ENCODE measurements around the gene ELK3.

ELK3 gene

DNA sequence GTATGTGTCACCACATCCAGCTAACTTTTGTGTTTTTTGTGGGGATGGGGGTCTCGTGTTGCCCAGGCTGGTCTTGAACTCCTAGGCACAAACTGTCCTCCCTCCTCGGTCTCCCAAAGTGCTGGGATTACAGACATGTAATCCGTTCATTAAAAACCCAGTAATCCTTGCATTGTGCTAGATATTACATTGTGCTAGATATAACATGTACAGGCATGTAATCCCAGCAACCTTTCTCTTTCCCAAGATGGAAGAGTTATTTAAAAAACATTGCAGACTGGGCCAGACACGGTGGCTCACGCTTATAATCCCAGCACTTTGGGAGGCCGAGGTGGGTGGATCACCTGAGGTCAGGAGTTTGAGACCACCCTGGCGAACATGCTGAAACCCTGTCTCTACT, 19.7 kb downstream of the ELK3 start:
- no peak for DNase-seq

DNA sequence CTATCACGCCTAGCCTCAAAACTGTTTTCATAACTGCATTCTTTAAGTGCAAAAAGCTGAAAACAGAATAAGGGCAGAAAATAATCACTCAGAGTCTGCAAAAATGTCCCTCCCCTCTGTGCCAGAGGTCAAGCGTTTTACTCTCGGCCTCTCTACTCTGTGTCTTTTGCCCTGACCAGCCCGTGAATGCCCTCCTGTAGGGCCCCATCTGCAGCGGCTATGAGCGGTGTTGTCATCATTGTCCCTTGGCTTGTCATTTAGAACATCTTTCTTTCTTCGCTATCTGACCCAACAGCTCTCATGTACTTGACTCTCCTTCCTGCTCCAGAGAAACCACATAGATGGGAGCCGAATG, 21.7 kb downstream of the ELK3 start:
- no peak for DNase-seq

GRCh38 chr12:96218989-96219678, 25.0 kb downstream of the ELK3 start:
- DNase-seq = no peak

GRCh38 chr12:96219700-96220206, 25.6 kb downstream of the ELK3 start:
- no peak for DNase-seq

DNA sequence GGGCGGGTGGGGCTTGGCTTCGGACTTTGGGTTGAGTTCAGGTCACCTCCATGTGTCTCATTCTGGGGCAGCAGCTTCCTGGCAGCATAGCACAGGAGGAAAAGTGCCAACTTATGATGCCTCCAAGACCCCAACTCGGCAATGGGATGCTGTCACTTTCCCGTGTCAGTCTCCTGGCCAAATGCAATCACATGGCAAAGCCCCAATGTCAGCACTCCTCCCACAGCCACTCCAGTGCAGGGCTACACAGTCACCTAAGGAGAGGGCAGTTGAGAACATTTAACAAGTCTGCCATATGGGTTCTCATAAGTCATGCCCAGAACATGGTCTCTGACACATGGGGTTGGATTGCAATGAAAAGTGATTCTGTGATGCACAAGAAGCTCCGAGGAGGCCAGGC, 26.7 kb downstream of the ELK3 start:
- DNase-seq = no peak

DNA sequence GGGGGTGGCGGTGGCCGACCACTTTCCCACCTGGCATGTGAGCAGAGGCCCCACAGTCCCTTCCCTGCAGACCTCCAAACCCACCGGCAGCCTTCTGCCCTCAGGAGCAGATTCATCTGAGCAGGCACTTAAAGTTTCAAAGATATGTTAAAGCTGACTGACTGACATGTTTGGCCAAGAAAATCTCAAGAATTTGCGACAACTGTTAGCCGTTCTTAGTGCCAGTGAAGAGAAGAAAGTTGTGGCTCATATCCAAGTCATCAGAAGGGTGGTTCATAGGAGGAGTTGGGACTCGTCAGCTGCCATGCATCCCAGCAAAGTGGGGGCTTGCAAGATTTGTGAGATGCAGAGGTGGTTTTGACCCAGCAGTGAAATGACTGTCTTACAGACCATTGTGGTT, 27.2 kb downstream of the ELK3 start:
- DNase-seq = no peak

GRCh38 chr12:96223411-96224218, 29.4 kb downstream of the ELK3 start:
- no peak for DNase-seq

GRCh38 chr12:96224219-96224615, 30.0 kb downstream of the ELK3 start:
- no peak for DNase-seq

DNA sequence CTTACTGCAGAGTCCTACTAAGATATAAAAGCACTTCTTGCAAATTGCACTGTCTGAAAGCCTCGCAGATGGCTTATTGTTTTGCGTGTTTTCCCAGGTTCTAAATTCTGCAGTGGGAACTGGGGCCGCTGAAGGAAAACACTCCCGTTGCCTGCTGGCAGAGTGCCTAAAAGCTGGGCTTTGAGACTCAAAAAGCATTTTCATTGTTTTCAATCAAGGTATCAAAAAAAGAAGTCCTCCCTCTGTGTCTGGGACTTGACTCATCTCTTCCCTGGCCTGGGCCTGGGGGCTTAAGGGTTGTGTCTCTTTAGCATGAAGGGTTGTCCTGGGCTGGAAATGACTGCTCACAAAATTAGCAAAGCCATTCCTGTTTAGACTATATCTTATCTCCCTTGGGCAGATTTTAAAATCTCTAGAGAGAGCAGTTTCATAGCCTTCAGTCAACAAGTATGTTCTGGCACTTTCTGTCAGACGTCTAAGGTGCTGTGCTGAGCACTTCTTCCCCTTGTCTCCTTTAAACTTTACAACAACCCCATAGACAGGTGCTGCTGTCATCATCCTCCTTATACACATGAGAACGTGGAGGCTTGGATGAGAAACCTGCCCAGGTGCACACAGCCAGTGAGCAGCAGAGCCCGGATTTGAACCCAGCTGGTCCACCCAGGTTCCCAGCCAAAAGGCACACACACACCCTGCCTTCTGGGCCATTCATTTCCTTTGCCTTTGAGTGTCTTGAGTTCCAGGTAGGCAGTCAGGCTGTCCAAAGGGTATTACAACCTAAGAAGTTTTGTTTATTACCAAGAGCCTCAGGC, 31.1 kb downstream of the ELK3 start:
- no peak for DNase-seq

DNA sequence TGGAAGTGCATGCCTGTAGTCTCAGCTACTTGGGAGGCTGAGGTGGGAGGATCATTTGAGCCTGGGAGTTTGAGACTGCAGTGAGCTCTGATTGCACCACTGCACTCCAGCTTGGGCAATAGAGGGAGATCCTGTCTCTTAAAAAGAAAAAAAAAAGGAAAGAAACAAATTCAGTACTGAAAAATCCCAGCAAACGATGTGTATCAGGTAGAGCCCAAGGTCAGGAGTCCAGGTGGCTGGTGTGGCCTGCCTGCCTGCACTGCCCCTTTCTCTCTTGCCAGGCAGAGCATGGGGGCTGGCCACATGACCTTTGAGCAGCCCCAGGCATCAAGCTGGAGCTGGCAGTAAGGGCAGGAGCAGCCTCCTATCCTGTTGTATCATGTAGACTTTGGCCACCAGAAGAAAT, 31.8 kb downstream of the ELK3 start:
- no peak for DNase-seq

DNA sequence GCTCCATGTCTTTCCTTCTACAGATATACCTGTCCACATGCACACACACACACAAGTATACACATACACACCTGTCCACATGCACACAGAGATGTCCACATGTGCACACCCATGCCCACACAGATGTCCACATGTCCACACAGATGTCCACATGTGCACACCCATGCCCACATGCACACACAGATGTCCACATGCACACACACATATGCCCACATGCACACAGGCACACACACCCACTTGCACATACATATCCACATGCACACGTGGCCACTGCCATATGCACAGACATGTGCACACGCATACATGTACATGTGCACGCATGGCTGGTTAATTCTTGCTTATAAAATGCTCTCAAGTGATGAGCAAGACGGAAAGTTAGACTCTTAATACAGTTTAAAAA, 32.2 kb downstream of the ELK3 start:
- no peak for DNase-seq

GRCh38 chr12:96226801-96227348, 32.7 kb downstream of the ELK3 start:
- DNase-seq = no peak

DNA sequence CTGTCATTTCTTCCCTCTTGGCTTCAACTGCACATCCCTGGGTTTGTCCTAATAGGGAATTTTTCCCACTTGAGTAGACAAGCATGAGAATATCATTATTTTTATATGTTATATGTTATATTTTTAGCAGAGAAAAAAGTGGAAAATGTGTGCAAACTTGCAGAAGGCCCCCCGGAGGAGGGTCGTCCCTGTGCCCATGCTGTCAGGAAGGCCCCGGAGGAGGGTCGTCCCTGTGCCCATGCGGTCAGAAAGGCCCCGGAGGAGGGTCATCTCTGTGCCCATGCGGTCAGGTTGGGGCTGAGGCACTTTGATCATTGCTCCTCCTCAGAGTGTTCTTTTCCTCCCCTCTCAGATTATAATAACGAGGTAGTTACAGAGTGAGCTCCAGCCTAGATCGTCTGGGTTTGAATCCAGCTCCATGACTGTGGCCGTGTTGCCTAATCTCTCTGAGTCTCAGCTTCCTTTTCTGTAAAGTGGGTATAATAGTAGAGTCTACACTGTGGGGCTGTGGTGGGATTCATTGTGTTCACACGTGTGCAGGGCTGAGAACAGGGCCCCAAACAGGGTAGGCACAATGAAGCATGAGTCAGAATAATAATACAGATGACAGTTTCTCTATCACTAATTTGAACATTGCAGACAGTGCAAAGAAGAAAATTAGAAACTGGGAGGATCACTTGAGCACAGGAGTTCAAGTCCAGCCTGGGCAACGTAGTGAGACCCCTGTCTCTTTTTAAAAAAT, 33.4 kb downstream of the ELK3 start:
- no peak for DNase-seq

DNA sequence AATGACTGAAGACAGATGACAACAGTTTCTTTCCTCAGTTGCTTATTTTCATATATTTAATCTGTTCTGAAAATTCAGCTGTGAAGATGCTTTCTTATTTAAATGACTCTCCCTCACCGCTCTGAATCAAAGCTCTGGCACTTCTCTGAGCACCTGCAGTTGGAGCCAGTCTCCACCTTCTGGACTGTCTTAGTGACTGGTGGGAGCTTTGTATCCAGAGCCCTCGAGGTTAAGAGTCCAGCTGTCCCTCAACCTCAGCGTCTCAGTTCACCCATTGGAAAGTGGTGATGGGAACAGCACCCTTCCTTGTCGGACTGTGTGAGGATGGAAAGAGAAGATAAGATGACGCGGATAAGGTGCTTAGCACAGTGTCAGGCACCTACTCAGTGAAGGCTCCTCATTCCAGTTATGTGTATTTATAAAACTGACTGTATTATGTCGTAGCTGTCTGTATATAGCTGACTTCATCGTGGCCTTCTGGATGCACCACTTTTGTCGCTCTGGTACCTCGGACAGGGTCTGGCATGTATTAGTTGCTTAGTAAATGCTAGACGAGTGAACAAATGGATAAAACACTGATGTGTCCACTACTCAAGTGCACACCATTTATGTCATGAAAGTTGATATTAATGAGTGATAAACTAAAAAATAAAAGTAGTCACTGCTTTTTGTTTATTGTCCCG, 34.5 kb downstream of the ELK3 start:
- DNase-seq = no peak

GRCh38 chr12:96230646-96231045, 36.5 kb downstream of the ELK3 start:
- no peak for DNase-seq

- no peak for DNase-seq
These were observed 39.0 kb downstream of the ELK3 start for GRCh38 chr12:96233168-96233567.

DNA sequence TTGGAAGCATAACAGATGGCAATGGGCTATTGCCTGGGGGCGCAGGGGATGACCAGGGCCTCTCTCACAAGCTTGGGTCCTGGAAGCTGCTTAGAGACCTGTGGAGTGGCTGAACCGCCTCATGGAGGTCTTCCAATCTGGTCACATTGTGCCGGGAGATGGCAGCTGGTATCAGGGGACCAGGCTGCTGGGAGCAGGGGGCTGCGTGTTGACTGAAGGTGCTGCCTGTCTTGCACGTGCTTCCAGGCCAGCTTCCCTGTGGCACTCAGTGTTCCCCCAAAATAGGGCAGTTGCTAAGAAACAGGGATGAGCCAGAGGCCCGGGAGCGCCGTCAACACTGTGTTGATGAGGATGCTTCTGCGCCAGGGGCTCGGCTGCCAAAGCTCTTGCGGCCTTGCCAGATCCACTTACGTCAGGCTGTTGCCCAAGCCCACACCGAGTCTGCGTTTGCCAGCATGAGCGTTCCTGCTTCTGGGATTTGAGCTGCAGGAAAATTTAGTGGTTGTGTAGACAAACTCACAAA, 39.8 kb downstream of the ELK3 start:
- DNase-seq = no peak

DNA sequence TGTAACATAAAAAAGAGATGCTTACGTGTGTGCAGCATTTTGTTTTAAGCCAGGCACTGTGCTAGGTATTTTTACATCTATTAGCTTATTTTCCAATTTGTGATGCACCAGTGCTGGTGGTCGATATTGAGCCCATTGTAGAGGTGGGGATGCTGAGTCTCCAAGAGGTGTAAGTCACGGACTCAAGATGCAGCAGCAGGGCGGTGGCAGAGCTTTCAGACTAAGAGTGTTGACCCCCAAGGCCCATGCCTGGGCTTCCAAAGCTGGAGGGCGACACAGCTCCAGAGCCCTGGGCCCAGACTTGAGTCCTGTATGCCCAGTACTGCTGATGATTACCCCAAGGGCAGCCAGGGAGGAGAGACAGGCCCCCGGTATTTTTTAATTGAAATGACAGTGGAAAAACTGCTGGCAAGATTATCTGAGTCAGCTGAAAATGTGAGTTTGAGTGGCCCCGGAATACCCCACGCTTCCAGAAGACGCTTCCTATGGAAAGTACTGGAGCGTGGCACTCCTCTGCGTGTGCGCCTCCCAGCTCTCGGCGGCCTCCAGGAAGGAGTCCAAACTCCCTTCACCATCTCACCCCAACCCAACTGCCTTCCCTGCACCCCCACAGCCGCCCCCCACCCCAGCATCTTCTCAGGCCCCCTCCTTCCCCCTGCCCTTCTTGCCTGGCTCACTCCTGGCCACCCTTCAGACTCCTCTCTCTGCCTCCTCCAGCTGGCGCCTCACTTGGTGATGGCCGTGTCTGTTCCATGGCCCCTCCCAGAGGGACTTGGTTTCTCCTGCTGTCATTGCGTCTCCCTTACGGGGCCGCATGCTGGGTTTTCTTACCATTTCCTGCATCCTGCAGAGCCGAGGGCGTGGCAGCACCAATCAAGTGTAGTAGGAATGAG, 40.7 kb downstream of the ELK3 start:
- no peak for DNase-seq

DNA sequence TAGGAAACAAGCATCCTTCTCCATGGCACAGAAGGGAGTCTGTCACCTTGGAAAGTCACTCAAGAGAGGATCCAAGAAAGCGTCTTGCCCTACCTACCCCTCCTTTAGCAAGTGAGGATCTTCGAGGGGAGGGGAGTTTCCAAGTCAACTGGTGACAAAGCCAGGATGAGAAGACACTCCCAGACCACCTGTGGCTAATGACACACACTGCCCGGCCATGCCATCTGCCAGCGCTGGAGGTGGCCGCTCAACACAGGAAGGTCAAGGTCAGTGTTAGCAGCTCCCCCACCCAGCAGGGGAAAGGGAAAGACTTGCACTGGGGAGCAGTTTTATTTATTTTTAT, 41.3 kb downstream of the ELK3 start:
- DNase-seq = no peak

GRCh38 chr12:96236221-96236822, 42.1 kb downstream of the ELK3 start:
- no peak for DNase-seq

Data from activated CD4-positive, alpha-beta T cell treated with anti-CD3 and anti-CD28 coated beads for 1 hour (primary cell).